SU-DHL-6 (cell line): ENCODE results near the gene CD109.

Source experiments
- H2AFZ ChIP-seq: fragments of 200-600 bp; sonication (generic); 2 replicates; pipeline ENCODE4 v1.6.1; 2014; ENCODE audit warnings: low read depth, mild to moderate bottlenecking, moderate library complexity, mixed read lengths, antibody characterized with exemption, low read length; ENCODE audit not compliant: severe bottlenecking
- H3F3A ChIP-seq: fragments of 200-600 bp; shearing (Covaris generic); 2 replicates; pipeline ENCODE4 v1.6.0; 2016; ENCODE audit warnings: antibody characterized with exemption, mild to moderate bottlenecking; ENCODE audit not compliant: insufficient read depth
- H3K27ac ChIP-seq: fragments of 200-600 bp; sonication (generic); 2 replicates; pipeline ENCODE4 v1.5.1; 2016; ENCODE audit warnings: low read depth, mild to moderate bottlenecking, low read length, moderate library complexity, mixed read lengths
- H3K27me3 ChIP-seq: fragments of 200-600 bp; sonication (generic), shearing (Covaris generic); 2 replicates; pipeline ENCODE4 v1.6.0; 2014; ENCODE audit warnings: mild to moderate bottlenecking, low read length
- H3K36me3 ChIP-seq: fragments of 200-600 bp; sonication (generic); 2 replicates; pipeline ENCODE4 v1.6.1; 2014; ENCODE audit warnings: mild to moderate bottlenecking, low read length, mixed read lengths
- H3K4me2 ChIP-seq: fragments of 300-600, 200-600 bp; shearing (Covaris generic), sonication (generic); 2 replicates; pipeline ENCODE4 v1.6.0; 2014; ENCODE audit warnings: low read length, low read depth, mild to moderate bottlenecking; ENCODE audit not compliant: poor library complexity, severe bottlenecking
- H3K4me3 ChIP-seq: fragments of 200-600 bp; sonication (generic); 2 replicates; pipeline ENCODE4 v1.5.1; 2014; ENCODE audit warnings: antibody characterized with exemption, low read length, mild to moderate bottlenecking, mixed read lengths; ENCODE audit not compliant: insufficient read depth, poor library complexity, severe bottlenecking
- H3K79me2 ChIP-seq: fragments of 200-600 bp; sonication (generic); 2 replicates; pipeline ENCODE4 v1.6.1; 2014; ENCODE audit warnings: mild to moderate bottlenecking, low read length, moderate library complexity; ENCODE audit not compliant: insufficient read depth
- H3K9ac ChIP-seq: fragments of 200-600 bp; sonication (generic); 2 replicates; pipeline ENCODE4 v1.7.0; 2014; ENCODE audit warnings: mild to moderate bottlenecking, low read length
- H3K9me2 ChIP-seq: fragments of 200-600 bp; sonication (generic); replicated peaks from 2 replicates; pipeline ENCODE4 v1.6.1; 2014; ENCODE audit warnings: low read length; ENCODE audit not compliant: insufficient read depth
- H3K9me3 ChIP-seq: fragments of 200-600 bp; sonication (generic); 2 replicates; pipeline ENCODE4 v1.6.1; 2014; ENCODE audit warnings: low read length, mixed read lengths; ENCODE audit not compliant: insufficient read depth
- H4K20me1 ChIP-seq: fragments of 200-600 bp; sonication (generic); 2 replicates; pipeline ENCODE4 v1.6.1; 2014; ENCODE audit warnings: low read depth, mild to moderate bottlenecking, antibody characterized with exemption, low read length, moderate library complexity, mixed read lengths
- CTCF ChIP-seq: fragments of 200-600 bp; sonication (generic); IDR thresholded peaks from one replicate; pipeline ENCODE4 v1.5.1; 2017; ENCODE audit warnings: antibody characterized with exemption, mild to moderate bottlenecking, low read length, moderate library complexity; ENCODE audit not compliant: insufficient read depth, poor library complexity, severe bottlenecking
- EZH2phosphoT487 ChIP-seq: fragments of 200-600 bp; sonication (generic), shearing (Covaris generic); conservative IDR thresholded peaks from 2 replicates; pipeline ENCODE4 v1.6.1; 2018; ENCODE audit warnings: mild to moderate bottlenecking, antibody characterized with exemption, low read length, moderate library complexity, mixed read lengths

Gene CD109

GRCh38 chr6:73665686-73666319, 30.2 kb upstream of the CD109 start:
- Histone ChIP-seq H3K9me3 (no peaks in the 10 kb centered on the region), H3K27ac (no peak overlapping the region), H3K9ac (no peak overlapping the region), H3K4me3 (no peak overlapping the region), H3K4me2 (no peak overlapping the region), H2AFZ (no peak overlapping the region), H3K36me3 (no peaks in the 10 kb centered on the region), H4K20me1 (no peaks in the 10 kb centered on the region), H3K27me3 (no peaks in the 10 kb centered on the region), H3K79me2 (no peaks in the 10 kb centered on the region), H3K9me2 (no peaks in the 10 kb centered on the region), H3F3A (no peaks in the 10 kb centered on the region)
- no peak for TF ChIP-seq CTCF
- TF ChIP-seq EZH2phosphoT487, result no peak

DNA sequence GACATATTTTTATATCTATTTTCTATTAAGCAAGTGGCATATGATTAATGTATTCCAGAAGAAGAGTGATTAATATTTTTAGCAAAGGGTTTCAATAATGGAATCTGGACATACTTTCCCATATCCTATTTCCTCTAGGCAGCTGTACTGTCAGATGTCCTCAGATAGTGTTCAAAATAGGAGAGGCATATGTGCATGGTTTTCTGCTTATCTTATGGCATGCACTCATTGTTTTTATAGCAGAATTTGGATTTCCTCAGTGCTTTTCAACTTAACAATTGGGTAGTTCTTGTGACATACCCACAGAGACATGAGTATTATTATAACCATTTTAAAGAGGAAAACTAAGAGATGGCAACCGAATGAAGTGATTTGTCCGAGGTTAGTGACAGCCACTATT, 29.6 kb upstream of the CD109 start:
- Histone ChIP-seq H3K9me2 (no peaks in the 10 kb centered on the region), H3K36me3 (no peaks in the 10 kb centered on the region), H3K27me3 (no peaks in the 10 kb centered on the region), H3K9me3 (no peaks in the 10 kb centered on the region), H4K20me1 (no peaks in the 10 kb centered on the region), H3K4me2 (no peak overlapping the region), H3K79me2 (no peaks in the 10 kb centered on the region), H3K4me3 (no peak overlapping the region), H2AFZ (no peak overlapping the region), H3K27ac (no peak overlapping the region), H3K9ac (no peak overlapping the region), H3F3A (no peaks in the 10 kb centered on the region)
- TF ChIP-seq EZH2phosphoT487, result no peak
- TF ChIP-seq CTCF, result no peak

DNA sequence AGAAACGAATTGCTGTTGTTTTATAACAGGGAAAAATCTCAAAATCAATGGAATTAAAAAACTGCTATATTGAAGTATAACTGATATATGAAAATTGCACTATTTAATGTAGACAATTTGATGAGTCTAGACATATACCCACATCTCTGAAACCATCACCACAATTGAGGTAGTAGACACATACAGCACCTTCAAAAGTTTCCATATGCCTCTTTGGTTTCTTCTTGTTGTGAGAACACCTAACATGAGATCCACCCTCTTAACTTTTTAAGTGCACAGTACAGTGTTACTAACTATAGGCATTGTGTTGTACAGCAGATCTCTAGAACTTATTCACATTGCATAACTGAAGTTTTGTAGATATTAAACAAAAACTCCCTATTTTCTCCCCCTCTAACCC, 28.2 kb upstream of the CD109 start:
- H3K27ac ChIP-seq, result no peak overlapping the region
- H3K27me3 ChIP-seq, result no peaks in the 10 kb centered on the region
- H4K20me1 ChIP-seq, result no peaks in the 10 kb centered on the region
- H3K79me2 ChIP-seq, result no peaks in the 10 kb centered on the region
- H3F3A ChIP-seq, result no peaks in the 10 kb centered on the region
- TF ChIP-seq CTCF, result no peak
- TF ChIP-seq EZH2phosphoT487, result no peak
- no peak overlapping the region for H3K4me2 ChIP-seq
- H3K9me2 ChIP-seq, result no peaks in the 10 kb centered on the region
- H2AFZ ChIP-seq, result no peak overlapping the region
- no peak overlapping the region for H3K9ac ChIP-seq
- H3K9me3 ChIP-seq, result no peaks in the 10 kb centered on the region
- H3K36me3 ChIP-seq, result no peaks in the 10 kb centered on the region
- no peak overlapping the region for H3K4me3 ChIP-seq
